Stimulated activated CD4-positive, alpha-beta T cell treated with anti-CD3 and anti-CD28 coated beads, Interleukin-2, amount 100 ng/mL, for 24 hours (primary cell): Measurements from ENCODE around the gene PEMT.

Experiments used
- DNase-seq, 2 donors: peaks; one replicate each; pipeline ENCODE4 v3.0.0-alpha.2; 2020

PEMT gene

DNA sequence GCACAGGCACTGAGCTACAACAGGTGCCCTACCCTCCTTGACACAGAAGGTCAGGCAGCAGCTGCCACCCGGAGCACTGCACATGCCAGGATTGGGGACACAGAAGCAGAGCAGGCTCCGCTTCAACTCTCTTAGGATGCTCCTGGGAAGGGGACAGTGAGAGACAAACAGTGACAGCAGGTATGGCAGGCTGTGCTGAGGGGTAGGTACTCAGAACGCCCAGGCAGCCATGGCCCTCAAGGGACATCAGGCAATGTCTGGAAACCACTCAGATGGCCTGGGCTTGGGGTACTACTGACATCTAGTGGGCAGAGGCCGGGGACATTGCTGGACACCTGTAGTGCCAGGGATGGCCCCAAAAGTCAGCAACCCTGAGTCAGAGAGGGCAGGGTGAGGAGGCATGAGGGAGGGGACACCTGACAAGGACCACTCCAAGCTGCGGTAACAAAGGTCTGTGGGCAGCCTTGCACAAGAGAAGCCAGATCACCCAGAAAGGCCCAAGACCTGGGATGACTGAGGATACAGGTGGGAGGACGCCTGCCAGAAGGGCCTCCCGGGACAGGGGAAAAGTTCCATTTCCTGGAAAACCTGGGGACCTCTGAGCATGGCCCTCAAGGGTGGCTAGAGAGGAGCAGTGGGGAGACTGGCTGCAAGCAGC is 21.2 kb downstream of the PEMT start:
- DNase-seq, result no peak

DNA sequence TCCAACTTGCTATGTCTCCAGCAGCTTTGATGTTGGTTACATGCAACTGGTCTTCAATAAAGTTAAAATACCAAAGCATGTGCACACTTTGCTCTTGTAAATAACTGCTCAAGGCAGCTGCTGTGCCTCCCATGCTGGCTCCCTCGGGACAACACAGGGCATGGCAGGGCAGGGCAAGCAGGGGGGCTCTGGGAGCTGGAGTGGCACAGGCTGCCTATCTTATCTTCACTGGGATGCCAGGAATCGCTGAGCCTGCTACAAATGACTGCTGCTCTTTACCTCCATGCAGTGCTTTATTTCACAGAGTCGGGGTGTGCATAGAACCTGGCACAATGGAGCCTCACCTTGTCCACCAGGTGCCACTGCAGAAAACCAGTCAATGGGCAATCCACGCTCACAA is 21.8 kb downstream of the PEMT start:
- DNase-seq, result no peak

DNA sequence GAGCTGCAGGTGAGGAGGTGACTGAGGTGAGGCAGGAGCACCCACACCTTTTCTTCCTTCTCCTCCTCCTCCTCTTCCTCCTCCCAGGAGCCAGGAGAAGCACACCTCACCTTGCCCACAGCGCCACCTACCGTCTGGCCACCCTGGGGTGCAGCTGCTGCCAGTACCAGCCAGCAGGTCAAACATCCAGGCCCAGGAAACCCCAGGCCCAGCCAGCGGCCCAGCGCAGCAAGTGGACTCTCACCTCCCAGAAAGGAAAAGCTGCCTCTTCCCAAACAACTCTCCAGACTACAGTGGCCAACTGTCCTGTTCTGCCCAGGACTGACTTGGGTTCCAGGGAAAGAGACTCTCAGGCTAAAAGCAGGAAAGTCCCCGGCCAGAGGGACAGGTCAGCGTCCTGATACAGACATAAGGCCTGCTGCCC is 22.7 kb downstream of the PEMT start:
- DNase-seq, result peak; percentile 70 to 78

DNA sequence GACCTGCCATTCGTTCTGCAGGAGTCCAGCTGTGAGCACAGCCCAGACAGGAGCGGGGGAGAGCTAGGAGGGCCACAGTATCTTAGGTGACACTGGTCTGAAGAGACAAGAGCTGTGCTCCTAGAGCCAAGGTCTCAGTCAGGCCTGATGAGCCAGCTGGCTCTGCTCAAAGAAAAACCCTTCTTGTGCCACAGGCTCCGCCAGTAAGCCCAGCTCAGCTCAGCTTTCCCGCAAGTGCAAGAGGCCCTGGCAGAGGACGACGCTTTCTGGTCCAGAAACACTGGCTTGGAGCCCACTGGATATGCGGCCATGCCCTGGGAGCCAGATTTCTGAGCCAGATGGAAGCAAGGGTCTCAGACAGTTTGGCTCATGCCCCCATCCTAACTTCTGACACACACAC is 23.9 kb downstream of the PEMT start:
- no peak for DNase-seq

DNA sequence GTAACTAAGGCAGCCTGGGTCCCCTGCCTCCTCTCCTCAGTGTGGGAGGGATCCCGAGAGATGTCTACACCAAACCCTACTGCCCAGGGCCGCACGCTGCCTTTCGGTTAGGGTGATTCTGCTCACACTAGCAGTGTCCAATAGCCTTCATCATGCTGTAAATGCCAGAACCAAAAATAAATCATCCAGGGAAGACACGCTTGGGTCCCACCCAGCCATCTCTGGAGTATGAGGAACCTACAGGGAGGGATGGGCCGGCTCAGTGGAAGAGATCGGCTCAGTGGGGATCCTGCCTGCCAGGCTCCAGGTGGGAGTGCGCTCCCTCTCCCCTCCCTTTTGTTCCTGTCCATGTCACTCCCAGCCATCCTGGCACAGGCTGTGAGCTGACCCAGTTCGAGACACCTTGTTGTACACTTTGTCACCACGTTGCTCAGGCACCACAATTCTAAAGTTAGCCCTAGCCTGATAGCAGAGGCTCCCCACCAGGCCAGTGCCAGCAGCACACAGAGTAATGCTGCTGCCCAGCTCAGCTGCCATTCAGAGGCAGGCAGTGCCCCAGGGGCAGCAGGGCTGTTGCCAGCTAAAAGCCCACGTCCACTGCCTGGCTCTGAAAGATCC is 24.5 kb downstream of the PEMT start:
- DNase-seq, result no peak

- no peak for DNase-seq
Observed at GRCh38 chr17:17565471-17566339, 25.8 kb downstream of the PEMT start.

GRCh38 chr17:17564896-17565295 is 26.6 kb downstream of the PEMT start:
- DNase-seq, result no peak

GRCh38 chr17:17564323-17564722 is 27.2 kb downstream of the PEMT start:
- no peak for DNase-seq

DNA sequence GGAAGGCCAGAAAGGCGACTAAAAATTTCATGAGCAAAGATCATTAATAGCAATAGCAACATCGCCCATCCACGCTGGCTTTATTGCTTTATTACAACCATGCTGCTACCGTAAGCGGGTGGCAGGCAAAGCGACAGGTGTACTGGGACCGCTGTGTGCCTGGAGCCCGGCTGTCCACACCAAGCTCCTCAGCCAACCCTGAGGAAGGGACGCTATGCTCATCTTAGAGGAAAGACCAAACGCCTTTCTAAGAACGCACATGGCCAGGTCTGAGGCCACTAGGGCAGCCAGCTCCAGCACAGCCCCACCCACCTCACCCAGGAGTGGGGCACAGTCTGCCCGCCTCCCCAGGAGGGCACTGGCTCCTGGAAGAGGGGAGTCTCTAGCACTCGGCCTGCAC is 28.0 kb downstream of the PEMT start:
- DNase-seq, result no peak

DNA sequence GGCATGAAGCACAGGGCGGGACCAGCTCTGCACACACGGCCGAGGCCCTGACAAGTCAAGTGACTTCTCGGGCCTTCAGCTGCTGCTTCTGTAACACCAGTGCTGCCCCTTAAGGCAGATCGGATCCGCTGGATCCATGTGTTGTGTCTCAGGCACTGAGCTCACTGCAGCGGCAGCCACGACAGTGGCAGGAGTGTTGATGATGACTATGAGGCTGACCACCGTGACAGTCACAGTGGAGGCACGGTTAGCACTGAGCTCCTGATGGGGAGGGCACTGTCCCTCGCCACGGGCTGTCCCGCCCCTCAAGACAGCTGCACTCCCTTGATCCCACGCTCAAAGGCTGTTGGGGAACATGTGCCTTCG is 29.4 kb downstream of the PEMT start:
- no peak for DNase-seq

DNA sequence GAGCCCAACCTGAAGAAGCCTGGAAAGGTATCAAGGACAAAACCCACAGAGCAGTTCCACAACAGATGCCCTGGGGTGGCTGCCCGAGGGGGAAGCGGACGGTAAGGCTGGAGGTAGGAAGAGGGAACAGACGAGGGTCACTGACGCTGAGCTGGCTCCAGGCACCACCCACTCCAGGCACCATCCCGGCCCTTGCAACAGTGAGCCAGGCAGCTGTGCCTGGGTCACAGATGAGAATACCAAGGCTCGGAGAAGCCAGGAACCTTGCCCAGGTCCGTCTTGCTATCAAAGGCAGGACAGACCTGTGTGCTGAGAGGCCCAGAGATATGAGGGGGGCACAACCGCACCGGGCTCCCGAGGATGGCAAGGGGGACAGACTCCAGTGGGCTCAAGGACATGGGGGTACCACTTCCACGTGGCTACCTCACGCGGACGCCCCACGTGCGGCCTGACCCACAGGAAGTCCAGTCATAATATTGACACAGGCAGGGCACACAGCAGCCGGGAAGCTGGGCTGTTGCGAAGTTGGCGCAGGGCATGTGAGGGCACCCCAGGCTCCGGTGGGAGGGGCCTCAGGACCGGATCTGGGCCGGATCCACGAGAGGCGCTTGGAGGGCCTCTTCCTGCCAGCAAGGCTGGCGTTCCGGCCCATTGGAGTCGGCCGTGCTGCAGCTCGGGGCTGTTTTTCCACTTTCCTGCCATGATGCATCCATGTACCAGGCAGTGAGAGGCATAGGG is 29.9 kb downstream of the PEMT start:
- no peak for DNase-seq

DNA sequence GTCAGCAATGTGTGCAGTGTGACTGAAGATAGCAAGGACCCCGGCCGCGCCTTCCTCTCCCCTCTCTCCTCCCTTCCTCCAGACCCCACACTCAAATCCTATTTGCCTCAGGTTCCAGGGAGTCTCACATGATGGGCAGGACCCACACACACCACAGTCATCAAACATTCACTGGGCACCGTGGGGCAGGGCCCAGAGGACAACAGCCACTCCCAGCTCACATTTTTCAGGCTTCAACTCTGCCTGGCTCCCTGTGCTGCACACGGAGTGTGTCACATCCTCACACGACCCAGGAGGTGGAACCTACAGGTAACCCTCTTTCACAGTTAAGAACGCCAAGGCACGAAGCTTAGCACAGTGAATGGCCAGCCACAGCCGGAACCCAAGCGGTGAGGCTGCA is 30.5 kb downstream of the PEMT start:
- no peak for DNase-seq

GRCh38 chr17:17560167-17560566 is 31.3 kb downstream of the PEMT start:
- DNase-seq, result no peak

- DNase-seq, result no peak
Observed at GRCh38 chr17:17559164-17559563, 32.3 kb downstream of the PEMT start.

- no peak for DNase-seq
Observed at GRCh38 chr17:17558431-17558830, 33.1 kb downstream of the PEMT start.

DNA sequence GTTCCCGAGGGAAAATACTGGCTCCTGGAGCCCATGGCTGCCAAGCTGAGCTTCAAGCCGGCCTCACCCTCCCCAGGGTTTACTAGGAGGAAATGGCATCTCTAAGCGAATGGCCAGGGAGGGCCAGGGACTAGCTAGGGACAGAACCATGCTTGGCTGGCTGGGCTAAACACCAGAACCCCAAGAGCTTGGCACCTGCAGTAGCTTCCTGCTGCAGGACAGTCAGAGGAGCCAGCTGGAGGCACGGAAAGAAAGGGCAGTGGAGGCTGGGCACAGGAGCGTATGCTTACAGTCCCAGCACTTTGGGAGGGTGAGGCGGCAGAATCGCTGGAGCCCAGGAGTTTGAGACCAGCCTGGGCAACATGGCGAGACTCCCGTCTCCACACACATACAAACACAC is 33.7 kb downstream of the PEMT start:
- no peak for DNase-seq

DNA sequence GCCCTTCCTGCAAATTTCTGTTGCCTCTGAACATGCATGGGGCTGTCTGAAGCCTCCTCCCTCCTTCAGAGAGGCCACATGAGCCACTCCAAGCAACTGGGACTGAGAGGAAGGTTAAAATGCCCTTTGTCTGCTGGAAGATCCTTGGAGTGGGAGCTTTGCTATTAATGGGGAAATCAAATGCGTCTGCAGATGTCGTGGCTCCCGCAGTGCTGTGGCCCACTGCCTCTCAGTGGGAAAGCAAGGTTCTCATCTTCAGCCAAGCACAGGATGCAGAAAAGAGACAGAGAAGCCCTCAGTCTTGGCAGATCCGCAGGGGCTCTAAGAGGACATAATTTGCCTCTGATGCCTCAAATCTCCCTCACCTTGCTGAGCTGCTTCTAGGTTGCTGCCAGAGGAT is 34.8 kb downstream of the PEMT start:
- DNase-seq, result no peak

GRCh38 chr17:17555906-17556305 is 35.6 kb downstream of the PEMT start:
- no peak for DNase-seq

DNA sequence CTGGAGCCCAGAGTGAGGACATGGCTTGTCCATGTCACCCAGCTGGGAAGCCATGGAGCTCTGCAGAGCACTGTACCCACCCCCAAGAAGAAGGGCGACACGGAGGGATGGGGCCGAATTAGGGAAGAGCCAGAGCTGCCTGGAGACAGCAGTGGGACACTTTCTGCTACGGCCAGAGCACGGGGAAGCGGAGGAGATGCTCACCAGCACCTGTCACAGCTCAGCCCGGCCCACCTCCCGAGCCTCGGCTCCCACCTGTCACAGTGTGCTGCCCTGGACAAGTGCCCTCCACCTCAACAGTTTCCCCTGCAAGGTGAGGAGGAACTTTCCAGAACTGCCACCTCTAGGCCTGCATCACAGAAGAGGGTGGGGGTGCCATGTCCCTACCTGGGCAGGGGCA is 36.4 kb downstream of the PEMT start:
- no peak for DNase-seq

DNA sequence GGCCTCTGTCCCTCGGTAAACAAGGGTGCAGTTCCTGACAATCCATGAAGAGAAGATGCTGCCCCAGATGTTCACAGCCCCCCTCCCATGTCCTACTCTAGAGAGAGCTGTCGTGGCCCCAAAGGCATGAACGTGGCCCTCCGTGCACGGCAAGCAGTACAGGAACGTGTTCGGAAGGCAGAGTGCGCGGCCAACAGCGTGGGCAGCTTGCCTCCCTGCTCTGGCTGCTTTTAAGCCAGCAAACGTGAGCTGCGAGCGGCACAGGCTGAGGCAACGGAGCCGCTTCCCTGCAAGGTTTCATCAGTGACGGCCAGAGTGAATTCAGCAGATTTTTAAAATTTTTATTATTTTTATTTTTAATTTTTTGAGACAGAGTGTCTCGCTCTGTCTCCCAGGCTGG is 37.2 kb downstream of the PEMT start:
- no peak for DNase-seq

DNA sequence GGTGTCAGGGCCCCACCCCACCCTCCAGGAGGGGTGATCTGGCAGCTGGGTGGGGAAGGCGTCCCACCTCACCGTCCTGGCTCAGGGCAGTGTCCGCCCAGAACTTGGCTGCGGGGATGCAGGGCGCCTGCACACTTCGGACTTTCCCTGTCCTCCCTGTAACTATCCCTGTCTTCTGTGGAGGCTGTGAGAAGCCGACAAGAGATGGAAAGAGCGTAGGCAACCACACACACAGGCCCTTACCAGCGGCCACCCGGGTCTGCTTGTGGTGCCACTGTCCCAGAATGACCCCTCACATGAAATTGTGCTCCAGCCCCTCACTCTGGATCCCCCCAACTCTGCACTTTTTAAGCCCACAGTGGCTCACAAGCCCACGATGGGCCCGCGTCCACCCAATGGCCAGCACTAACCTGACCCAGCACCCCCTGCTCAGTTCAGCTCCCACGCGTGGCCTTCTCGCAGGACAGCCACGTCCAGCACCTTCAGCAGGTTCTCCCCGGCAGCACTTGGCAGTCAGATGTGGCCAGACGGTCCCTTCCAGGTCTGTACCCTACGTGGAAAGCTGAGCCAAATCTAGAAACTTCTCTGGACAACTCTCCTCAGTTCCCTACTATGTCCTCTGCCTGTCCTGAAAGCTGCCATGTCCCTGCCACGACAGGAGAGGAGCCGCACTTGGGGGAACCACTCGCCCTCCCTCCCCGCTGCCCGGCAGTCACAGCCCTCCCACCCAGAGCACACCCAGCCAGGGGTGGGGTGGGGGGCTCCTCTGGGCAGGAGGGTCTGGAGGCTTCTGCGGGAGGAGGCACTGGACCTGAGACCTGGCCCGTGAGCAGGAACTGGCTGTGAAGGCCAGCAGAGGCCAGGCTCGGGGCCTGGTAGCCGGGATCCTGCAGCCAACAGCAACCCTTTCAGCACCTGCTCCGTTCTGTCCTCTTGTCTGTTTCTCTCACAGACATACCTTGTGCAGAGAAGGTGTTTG is 38.0 kb downstream of the PEMT start:
- no peak for DNase-seq
